GM18858 (cell line): ENCODE data around the gene ZNF740.
"Not testable (repeated sequence)": the region's sequence is repeated elsewhere in the genome, so short reads cannot be mapped to it uniquely, and the experiment has no call there.

ENCODE experiments used
- ATAC-seq: cut with Tn5 transposase; IDR thresholded peaks from one replicate; pipeline ENCODE4 v1.9.1; 2021; ENCODE audit not compliant: unreplicated experiment

The ZNF740 gene

DNA sequence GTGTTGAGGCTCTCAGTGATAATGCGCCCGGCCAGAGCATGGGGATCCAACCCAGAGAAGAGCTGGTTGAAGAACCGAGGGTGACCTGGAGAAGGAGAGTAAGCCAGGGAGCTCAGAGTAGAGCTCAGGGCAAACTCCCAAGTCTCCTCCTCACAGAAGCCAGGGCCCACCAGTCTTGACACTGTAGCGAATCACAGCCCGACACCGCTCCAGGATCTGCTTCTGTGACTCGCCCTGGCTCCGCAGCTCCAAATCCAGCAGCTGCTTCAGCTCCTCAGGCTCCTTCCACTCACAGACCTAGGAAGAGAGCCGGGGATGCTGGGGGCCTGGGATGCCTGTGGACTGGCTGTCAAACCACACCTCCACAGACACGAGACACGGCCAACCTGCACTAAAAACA is 8.2 kb upstream of the ZNF740 start:
- ATAC-seq: no peak

DNA sequence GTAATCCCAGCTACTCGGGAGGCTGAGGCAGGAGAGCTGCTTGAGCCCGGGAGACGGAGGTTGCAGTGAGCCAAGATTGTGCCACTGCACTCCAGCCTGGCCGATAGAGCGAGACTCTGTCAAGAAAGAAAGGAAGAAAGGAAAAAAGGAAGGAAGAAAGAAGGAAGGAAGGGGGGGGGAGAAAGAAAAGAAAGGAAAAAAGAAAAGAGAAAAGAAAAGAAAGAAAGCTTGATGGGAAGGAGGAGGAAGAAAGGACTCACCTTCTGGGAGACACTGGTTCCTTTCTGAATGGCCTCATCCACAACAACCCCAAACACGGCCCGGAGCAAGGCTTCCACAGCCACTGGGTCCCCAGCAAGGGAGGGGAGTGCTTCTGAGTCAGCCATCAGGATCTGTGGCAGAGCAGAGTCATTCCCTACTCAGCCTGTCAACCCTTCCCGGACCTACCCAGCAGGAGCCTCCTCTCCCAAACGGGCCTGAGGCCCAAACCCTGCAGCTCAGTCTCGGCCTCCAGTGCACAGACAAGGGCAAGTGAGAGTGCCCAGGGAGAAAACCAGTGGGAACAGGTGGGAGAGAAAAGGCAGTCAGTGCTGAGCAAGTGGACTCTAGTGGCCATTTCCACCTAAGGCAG is 7.3 kb upstream of the ZNF740 start:
- no peak for ATAC-seq

DNA sequence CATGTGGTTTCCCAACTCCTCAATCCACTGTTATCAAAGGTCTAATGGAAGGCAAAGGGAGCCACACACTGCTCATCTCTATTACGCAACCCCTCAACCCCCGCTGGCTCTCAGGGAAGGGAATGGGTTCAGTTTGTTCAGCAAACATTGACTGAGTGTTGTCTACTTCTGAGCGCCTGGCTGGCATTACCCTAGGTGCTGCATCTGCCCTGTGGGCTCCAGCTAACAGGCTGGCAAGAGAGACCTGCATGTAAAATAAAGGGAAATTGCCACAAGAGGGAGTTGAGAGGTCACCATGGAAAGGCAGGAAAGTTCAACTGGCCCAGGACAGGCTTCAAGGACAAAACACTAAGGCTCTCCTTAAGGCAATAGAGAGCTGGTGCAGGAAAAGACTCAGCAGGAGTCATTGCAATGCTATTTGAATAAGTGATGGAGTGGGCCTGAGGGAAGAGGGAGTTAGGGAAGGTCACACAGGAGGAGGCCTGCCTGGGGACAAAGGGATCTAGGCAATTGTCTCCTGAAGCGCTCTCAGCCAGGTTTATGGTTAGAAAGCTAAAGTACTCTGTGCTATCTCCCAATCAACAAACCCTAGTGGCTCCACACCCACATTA is 5.5 kb upstream of the ZNF740 start:
- ATAC-seq: no peak

DNA sequence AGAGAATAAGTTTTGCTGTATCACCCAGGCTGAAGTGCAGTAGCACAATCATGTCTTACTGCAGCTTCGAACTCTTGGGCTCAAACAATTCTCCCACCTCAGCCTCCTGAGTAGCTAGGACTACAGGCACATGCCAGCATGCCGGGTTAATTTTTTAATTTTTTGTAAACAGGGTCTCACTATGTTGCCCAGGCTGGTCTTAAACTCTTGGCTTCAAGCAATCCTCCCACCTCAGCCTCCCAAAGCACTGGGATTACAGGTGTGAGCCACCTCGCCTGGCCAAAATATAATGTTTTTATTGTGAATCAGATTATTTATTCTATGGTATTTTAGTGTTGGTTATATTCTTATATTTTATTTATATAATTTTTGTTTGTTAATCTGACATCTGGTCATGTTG is 3.8 kb upstream of the ZNF740 start:
- ATAC-seq: no peak

DNA sequence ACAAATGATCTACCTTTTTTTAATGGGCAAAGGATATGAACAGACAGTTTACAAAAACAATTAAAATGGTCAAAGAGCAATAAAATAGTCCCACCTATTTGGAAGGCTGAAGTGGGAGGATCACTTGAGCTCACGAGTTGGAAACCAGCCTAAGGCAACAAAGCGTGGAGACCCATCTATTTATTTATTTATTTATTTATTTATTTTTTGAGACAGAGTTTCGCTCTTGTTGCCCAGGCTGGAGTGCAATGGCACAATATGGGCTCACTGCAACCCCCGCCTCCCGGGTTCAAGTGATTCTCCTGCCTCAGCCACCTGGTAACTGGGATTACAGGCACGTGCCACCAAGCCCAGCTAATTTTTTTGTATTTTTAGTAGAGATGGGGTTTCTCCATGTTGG is 3.1 kb upstream of the ZNF740 start:
- ATAC-seq: not testable (repeated sequence)

DNA sequence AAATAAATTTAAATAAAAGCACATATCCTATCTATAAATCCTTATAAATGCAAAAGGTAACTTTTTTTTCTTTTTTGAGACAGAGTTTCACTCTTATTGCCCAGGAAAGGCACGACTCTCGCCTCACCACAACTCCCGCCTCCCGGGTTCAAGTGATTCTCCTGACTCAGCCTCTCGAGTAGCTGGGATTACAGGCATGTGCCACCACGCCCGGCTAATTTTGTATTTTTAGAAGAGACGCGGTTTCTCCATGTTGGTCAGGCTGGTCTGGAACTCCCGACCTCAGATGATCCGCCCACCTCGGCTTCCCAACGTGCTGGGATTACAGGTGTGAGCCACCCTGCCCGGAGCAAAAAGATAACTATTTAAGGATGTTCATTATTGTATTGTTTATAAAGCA is 1.7 kb upstream of the ZNF740 start:
- not testable (repeated sequence) for ATAC-seq

DNA sequence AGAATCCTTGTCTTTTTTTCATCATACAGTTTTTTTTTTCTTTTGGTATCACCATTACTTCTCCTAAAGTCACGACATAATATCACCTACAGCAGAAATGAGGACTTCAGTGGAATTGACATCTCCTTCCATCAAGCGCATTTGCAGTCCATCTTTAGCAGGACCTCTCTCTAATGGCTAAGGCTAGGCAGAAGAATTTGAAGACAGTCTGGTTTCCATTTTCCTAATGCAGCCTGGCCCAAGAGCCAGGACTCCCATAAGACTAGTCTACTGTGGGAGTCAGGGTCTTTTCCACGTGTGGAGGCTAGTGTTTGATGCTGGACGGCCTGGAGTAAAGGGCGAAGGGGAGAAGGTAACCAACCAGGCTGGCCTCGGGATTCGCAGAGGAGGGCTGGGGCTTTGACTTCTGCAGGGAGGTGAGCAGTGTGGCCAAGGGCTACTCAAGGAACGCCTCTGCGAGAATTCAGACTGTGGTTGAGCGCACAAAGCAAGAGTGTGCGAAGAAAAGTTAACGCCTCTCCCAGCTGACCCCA is 769 bp upstream of the ZNF740 start:
- ATAC-seq: peak; percentile 9

DNA sequence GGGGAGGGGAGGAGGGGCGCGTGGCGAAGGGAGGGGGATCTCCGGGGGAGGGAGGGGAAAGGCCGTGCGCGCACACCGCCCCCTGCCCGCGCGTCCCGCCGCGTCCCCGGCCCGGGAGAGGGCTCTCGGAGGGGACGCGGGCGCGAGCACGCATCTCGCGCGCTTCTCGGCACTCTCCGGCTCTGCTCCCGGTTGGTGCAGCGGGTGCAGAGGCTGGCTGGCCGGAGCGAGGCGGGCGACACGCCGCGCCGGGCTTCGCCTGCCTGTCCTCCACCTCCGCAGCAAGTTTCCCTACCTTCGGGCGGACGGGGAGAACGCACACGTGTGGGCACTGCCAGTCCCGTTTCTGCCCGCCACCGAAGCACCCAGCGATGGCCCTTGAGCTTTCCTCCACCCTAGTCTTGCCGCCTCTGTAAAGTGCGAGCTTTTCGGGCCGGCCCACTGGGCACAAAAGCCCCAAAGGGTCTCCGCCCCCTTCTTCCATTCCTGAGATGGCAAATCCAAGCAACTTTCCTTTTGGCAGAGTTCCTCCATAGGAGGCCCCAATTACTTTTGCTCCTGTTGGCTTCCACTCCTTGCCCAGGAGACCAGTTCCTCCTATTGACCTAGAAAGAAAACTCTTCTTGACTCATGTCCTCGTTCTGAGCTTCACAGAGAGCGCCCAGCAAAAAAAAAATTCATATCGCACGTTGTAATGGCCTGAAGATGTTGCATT is 566 bp downstream of the ZNF740 start:
- peak; percentile 14 for ATAC-seq

DNA sequence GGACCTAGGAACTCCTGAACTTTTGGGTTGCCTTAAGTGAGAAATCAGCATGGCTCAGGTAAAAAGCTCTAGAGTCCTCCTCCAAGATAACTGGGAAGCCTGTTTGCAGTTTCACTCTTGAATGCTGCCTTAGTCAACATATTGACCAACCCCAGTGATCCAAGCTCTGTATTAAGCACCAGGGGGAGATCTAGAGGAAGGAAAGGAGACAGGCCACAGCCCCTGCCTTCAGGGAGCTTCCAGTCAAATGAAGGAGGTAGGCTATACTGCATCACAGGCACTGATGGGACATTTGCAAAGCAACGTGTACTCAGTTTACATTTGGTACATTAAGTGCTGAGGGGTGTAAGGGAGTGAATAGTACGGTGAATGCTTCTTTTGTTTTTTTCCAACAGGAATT is 1.4 kb downstream of the ZNF740 start:
- no peak for ATAC-seq

DNA sequence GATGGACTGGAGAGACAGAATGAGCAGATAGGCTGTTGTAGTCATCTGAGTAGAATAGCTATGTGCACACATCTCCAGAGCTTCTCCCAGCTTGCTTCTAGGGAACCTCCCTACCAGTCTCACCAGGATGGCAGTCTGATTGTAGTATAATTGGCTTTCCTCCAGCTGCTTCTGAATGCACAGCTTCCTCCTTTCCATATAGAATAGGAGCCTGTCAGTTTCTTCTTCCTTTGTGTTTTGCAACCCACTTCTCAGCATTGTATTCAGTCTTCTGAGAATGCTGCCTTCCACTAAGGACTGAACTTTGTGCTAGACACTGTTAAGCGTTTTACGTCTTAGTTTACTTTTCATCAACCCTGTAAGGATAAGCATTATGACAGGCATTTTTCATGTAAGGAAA is 2.4 kb downstream of the ZNF740 start:
- no peak for ATAC-seq

DNA sequence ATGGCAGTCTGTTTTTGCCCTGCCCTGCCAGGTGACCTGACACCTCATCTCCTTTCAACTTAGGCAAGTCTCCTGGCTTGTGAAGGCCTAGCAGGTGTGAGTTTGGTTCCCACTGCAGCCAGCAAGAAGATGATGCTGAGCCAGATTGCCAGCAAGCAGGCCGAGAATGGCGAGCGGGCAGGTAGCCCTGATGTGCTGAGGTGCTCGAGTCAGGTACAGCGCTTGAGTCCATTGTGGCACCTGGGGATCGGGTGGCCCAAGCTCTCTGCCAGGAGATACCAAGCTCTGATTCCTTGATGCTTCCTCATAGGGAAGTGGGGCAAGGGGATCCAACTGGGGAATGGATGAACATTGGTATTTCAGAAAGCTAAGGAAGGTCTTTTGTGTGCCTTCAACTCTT is 4.3 kb downstream of the ZNF740 start:
- no peak for ATAC-seq

DNA sequence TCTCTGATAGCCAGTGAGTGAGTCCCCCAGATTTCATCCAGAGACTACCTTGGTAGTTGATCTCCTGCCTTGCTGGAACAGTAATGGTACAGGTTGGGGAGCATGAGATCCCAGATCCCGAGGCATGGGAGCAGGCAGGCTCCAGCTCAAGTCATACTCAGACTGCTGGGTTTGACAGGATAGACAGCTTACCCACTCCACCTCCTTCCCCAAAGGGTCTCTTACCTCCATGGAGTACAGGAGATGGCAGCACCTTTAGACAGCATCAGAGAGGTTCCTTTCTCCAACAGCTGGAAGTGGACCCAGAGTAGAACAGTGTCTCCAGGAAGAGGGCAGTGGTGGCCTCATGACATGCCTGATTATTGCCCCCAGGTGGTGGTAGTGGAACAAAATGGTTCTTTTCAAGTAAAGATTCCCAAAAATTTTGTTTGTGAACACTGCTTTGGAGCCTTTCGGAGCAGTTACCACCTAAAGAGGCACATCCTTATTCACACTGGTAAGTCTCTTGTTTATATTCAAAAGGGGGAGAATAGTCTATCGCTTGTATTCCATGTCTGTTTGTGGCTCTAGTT is 5.1 kb downstream of the ZNF740 start:
- no peak for ATAC-seq

DNA sequence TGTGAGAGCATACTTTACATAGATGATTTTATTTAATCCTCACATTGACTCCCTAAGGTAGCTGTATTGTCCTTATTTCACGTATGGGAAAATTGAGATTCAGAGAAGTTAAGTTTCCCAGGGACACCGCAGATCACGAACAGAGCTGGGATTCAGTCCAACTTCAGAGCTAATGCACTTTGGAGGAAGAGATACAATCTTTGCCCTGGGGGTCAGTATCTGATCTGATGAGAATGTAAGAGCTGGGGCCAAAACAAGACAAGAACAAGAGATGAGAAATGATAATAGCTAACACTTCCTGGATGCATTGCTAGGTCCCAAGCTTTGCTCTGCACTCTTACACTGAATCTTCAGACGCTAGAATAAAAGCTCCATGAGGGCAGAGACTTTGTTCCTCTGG is 6.2 kb downstream of the ZNF740 start:
- no peak for ATAC-seq

DNA sequence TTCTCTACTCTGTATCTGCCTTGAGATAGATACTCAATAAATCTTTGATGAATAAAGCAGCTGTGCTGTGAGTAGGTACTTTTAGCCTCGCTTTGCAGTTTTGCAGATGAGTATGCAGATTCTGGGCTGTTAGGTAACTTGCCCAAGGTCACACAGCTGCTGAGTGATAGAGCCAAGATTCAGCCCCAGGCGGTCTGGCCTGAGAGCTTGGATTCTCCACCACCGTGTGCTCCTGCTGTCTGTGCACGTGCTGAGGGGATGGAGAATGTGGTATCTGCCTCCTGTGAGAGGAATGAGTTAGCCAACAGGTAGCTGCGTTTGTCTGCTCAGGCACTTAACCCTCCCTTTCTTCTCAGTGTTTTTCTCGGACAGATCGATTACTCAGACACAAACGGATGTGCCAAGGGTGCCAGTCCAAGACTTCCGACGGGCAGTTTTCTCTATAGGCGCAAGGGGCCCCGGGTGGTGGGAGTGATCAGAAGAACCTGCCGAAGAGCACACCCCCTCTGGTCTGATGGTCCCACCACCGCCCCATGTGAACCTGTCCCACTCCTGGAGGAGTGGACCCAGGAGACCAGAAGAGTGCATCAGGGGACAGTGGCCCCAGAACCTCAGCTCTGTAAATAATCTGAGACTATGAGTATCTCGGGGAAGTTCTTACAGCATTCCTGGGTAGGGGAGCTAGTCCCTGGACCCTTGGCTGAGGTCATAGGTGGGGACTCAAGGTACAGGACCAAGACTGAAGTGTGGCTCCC is 6.8 kb downstream of the ZNF740 start:
- no peak for ATAC-seq

DNA sequence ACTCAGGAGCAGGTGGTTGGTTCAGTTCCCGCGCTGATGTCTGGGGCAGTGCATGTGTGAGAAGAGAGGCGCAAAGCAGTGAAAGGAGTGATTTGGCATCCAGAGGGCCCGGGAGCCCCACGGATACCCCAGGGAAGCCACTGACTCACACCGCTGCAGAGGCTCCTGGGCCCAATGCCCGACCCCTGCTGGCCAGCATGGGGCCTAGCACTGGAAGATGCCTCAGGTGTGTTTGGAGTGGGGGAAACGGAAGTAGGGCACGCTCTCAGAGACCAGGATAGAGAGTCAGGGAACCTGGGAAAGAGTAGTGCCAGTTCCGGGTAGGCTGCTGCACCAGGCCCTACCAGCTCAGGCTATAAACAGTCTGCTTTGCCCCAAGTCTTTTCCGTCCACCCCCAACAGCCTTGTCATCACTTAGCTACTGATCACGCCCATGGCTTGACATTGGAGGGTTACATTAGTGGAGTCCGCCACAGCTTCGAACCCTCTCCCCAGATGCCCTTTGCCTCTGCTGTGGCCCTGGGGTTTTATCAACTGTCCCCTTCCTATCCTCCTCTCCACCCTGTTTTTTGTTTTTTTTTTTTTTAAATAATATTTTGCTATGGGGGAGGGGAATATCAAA is 9.7 kb downstream of the ZNF740 start:
- ATAC-seq: no peak

DNA sequence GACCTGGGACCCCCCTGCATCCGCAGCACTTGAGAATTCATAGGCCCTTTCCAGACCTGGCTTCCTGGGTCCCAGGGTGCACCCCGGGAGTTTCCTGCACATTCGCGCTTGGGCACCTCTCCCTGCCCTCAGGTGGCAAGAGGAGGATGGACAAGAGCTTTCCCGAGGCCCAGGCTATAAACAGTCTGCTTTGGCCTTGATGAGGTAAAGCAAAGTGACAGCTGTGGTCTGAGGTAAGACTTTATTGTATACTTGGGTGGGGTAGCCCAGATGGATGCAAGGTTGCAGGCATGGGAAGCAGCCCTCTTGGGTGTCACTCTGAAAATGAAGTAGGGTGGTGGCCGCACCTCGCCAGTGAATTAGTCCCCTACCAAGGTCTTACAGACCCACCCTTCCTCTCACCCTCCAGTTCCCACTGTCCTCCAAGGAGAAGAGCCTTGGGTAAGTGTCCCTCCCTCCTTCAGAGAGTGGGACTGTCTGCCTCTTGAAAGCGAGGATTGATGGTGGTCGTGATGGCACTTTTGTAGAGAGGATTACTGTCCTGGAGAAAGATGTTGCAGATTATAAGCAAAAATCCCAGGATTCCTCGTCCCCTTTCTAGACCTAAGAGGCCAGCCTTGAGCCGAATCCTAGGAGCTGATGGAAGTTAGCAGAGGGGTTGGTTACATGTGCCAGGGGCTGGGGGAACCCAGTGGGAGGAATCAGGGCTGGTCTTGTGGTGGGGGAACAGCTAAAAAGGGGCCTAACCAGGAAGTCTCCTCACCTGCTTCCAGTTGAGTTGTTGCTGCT is 10.8 kb downstream of the ZNF740 start:
- no peak for ATAC-seq

DNA sequence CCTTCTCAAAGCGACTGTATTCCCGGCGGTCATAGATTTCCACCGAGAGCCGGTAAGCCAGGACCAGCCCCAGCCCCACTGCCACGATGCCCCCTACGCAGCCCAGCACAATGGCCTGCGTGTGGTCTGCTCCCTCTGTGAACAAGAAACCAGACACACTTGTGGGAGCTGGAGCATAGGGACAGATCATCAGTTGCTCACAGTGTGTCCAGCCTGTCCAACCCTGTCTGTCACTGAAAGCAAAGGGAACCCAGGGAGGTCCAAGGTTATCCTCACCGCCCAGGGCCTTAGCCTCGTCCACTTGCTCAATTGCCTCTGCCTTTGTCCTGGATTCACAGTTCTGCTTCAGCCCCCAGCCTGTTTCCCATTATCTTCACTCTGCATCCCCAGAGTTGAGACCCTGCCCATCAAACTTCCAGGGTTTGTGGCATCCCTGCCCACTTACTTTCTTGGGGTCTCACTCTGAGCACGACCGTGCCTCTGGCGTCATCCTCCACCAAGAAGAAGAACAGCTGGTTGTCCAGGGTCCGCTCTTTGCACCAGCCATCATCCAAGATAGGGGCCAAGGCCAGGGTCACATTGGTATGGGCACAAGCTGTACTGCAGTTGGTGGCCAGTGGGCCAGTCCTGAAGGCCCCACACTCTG is 11.5 kb downstream of the ZNF740 start:
- no peak for ATAC-seq

DNA sequence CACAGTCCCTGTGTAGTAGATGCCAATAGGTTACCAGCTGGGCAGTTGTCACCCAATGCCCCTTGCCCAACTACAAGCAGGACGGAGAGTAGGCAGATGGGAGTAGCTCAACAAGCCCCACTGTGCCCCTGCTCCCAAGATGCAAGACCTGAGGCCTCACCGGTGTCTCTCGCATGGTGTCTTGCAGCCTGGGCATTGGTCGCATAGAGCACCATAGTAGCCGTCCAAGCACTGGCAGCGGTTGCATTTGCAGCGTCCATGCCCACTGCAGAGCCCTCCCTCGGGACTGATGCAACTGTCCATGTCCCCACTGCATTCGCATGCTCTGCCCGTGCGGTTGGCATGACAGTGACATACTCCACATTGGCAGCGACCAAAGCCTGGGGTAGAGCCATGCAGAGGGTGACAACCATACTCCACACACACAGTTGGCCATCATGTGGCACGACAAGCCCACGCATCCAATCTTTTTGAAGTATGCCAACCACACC is 12.1 kb downstream of the ZNF740 start:
- ATAC-seq: no peak

DNA sequence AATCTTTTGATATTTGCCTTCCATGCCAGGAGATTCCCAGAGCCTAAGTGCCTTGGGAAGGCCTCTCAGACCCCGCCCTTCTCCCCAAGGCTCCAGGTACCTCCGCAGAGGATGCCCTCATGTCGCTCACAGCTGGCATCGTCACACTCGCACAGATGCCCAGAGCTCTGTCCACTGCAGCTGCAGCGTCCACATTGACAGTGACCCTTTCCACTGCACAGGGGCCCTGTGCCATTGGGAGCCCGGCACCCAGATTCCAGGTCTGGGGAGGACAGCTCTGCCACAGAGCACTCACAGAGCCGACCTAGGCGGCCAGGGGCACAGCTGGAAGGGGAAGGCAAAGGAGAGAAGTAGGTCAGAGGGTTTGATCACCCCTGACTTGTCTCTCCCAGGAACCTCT is 12.5 kb downstream of the ZNF740 start:
- ATAC-seq: no peak
